Tongue (tissue), 2 donors: ENCODE data around the gene ABCA7. TPM values are rescaled to one million over a fixed set of nuclear protein-coding genes. Genes with fewer than 3 reads are reported as not detected.

Source experiments
- DNase-seq: peaks from one replicate; pipeline ENCODE4 v3.0.0-alpha.2; 2015
- total RNA-seq: library from RNA; depleted of rRNA; stranded (reverse); fragments of >200 nt; gene quantifications from one replicate; pipeline ENCODE4 v1.2.3, GENCODE V29; 2014

Gene ABCA7
- 22.1 TPM for total RNA-seq

GRCh38 chr19:1039646-1040475 is at the start of gene ABCA7:
Gene ABCA7, plus strand, starts transcription at chr19:1040107. Its CDS starts 1,255 bp downstream, at chr19:1041362.
- DNase-seq: peak; percentile 98

GRCh38 chr19:990119-990571 is 49.8 kb upstream of the ABCA7 start:
- no peak for DNase-seq

GRCh38 chr19:990746-991145 is 49.2 kb upstream of the ABCA7 start:
- DNase-seq: no peak

- DNase-seq: no peak
Measured at GRCh38 chr19:991174-991931, 48.6 kb upstream of the ABCA7 start.

GRCh38 chr19:991932-992669 is 47.8 kb upstream of the ABCA7 start:
- DNase-seq: no peak

- no peak for DNase-seq
Measured at GRCh38 chr19:992670-993055, 47.2 kb upstream of the ABCA7 start.

GRCh38 chr19:993361-993830 is 46.5 kb upstream of the ABCA7 start:
- no peak for DNase-seq

GRCh38 chr19:993831-994393 is 46.0 kb upstream of the ABCA7 start:
- no peak for DNase-seq

GRCh38 chr19:994516-994915 is 45.4 kb upstream of the ABCA7 start:
- no peak for DNase-seq

- peak; percentile 48 for DNase-seq
Measured at GRCh38 chr19:995051-995827, 44.7 kb upstream of the ABCA7 start.

- peak; percentile 72 for DNase-seq
Measured at GRCh38 chr19:996051-996838, 43.7 kb upstream of the ABCA7 start.

- DNase-seq: no peak
Measured at GRCh38 chr19:998064-998463, 41.8 kb upstream of the ABCA7 start.

GRCh38 chr19:999379-999719 is 40.6 kb upstream of the ABCA7 start:
- no peak for DNase-seq

- peak; percentile 67 for DNase-seq
Measured at GRCh38 chr19:1000095-1000494, 39.8 kb upstream of the ABCA7 start, which contains the start of gene GRIN3B. Gene GRIN3B, plus strand, starts transcription at chr19:1000419. Its CDS starts 19 bp downstream, at chr19:1000438.

- DNase-seq: no peak
Measured at GRCh38 chr19:1000591-1001537, 39.0 kb upstream of the ABCA7 start.

- peak; percentile 61 for DNase-seq
Measured at GRCh38 chr19:1001538-1002166, 38.3 kb upstream of the ABCA7 start.

GRCh38 chr19:1002600-1002999 is 37.3 kb upstream of the ABCA7 start:
- DNase-seq: no peak

GRCh38 chr19:1003283-1003682 is 36.6 kb upstream of the ABCA7 start:
- DNase-seq: no peak
